Fibroblast of lung (primary cell): ENCODE measurements around the gene ABCB9.

Experiments used
- EZH2 ChIP-seq: IDR thresholded peaks from 2 replicates; pipeline ENCODE4 v1.5.1; 2012; ENCODE audit warnings: low read length, control low read depth, mild to moderate bottlenecking; ENCODE audit errors: missing control alignments
- TF ChIP-seq, protein P1 (sequence below), 2 donors: IDR thresholded peaks in 1 of 2; conservative IDR thresholded peaks in 1 of 2; 1 replicate in 1 of 2; 2 replicates in 1 of 2; pipeline ENCODE4 v1.5.1; 2011 to 2012; ENCODE audit warnings: low read length in 2 of 2, control low read depth in 1 of 2, inconsistent platforms in 1 of 2, low read depth in 1 of 2, mild to moderate bottlenecking in 1 of 2

DNA sequence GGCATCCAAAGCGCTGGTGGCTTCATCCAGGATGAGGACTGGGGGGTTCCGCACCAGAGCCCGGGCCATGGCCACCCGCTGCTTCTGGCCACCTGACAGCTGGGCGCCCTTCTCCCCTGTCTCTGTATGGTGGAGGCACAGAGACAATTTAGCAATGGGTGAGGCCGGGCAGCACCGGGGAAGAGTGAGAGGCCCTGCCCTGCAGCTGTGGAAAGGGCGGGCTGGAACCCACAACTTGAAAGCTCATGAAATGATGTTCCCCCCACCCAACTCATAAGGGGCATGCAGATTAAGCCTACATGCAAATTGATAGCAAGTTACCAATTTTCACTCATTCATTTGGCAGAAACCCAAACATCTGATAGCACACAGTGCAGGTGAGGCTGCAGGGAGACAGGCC lies 34.1 kb downstream of the ABCB9 start:
- TF ChIP-seq, protein P1, sequence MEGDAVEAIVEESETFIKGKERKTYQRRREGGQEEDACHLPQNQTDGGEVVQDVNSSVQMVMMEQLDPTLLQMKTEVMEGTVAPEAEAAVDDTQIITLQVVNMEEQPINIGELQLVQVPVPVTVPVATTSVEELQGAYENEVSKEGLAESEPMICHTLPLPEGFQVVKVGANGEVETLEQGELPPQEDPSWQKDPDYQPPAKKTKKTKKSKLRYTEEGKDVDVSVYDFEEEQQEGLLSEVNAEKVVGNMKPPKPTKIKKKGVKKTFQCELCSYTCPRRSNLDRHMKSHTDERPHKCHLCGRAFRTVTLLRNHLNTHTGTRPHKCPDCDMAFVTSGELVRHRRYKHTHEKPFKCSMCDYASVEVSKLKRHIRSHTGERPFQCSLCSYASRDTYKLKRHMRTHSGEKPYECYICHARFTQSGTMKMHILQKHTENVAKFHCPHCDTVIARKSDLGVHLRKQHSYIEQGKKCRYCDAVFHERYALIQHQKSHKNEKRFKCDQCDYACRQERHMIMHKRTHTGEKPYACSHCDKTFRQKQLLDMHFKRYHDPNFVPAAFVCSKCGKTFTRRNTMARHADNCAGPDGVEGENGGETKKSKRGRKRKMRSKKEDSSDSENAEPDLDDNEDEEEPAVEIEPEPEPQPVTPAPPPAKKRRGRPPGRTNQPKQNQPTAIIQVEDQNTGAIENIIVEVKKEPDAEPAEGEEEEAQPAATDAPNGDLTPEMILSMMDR (conservative IDR thresholded peaks at IDR 0.05 in 1 of 2, IDR thresholded peaks at IDR 0.05 in 1 of 2; ENCODE audit: low read depth in 1 of 2, low read length in 2 of 2), result no peak
- no peak for TF ChIP-seq EZH2
